B cell (primary cell): ENCODE results near the gene BCOR. TPM values are rescaled to one million over a fixed set of nuclear protein-coding genes. Genes with fewer than 3 reads are reported as not detected.
A peak's percentile ranks its signal among the peaks of the same experiment; 100 is the strongest.

Source experiments
- ATAC-seq: fragments of 200-7000 bp; cut with Tn5 transposase; one replicate; pipeline ENCODE4 v1.10.0; 2021; ENCODE audit warnings: low read depth, mild to moderate bottlenecking, moderate number of reproducible peaks, moderate library complexity
- CTCF ChIA-PET: fragments of 350-600 bp; sonication (Branson Sonifier 250); formaldehyde crosslinking; loops from one replicate; lab custom pipeline; 2021; ENCODE audit warnings: antibody characterized with exemption, inconsistent platforms; lab: Charles Lee
- POLR2A ChIA-PET: fragments of 350-600 bp; sonication (Branson Sonifier 250); formaldehyde crosslinking; loops from one replicate; lab custom pipeline; 2021; ENCODE audit warnings: antibody characterized with exemption; lab: Charles Lee
- DNase-seq: peaks from one replicate; pipeline ENCODE4 v3.0.0; 2013
- H2AFZ ChIP-seq: 2 replicates; pipeline ENCODE4 v1.6.1; 2012; ENCODE audit warnings: mild to moderate bottlenecking, low read depth, low read length; ENCODE audit not compliant: insufficient read depth, poor library complexity, severe bottlenecking
- H3K27ac ChIP-seq, 2 donors: 1 replicate in 1 of 2; 2 replicates in 1 of 2; pipeline ENCODE4 v1.5.1; 2012 to 2013; ENCODE audit warnings: low read length in 2 of 2, mild to moderate bottlenecking in 2 of 2, moderate library complexity in 1 of 2
- H3K27me3 ChIP-seq, 4 experiments: fragments of 200-600 bp in 1 of 4; sonication (generic) in 1 of 4; replicated peaks in 1 of 4; 1 replicate in 2 of 4; 2 replicates in 2 of 4; pipeline versions ENCODE4 v1.6.1 to v1.7.0; 2013 to 2016; ENCODE audit warnings: low read length in 3 of 4, mild to moderate bottlenecking in 2 of 4, mixed read lengths in 1 of 4, moderate library complexity in 1 of 4; ENCODE audit not compliant: insufficient read depth in 4 of 4, control insufficient read depth in 3 of 4; ENCODE audit errors: control extremely low read depth in 1 of 4
- H3K36me3 ChIP-seq, 2 experiments: replicated peaks in 1 of 2; 1 replicate in 1 of 2; 2 replicates in 1 of 2; pipeline versions ENCODE4 v1.6.1 to v1.7.1; 2013; ENCODE audit warnings: low read length in 1 of 2; ENCODE audit not compliant: insufficient read depth in 2 of 2, control insufficient read depth in 1 of 2; ENCODE audit errors: control extremely low read depth in 1 of 2, extremely low read depth in 1 of 2
- H3K4me1 ChIP-seq, 2 donors: fragments of 200-600 bp in 1 of 2; sonication (generic) in 1 of 2; 1 replicate in 1 of 2; 2 replicates in 1 of 2; pipeline versions ENCODE4 v1.5.1 to v1.6.1; 2013 to 2017; ENCODE audit warnings: low read length in 2 of 2; ENCODE audit not compliant: control insufficient read depth in 2 of 2, insufficient read depth in 2 of 2
- H3K4me2 ChIP-seq: replicated peaks from 2 replicates; pipeline ENCODE3; 2012; ENCODE audit warnings: mild to moderate bottlenecking, low read depth, low read length; ENCODE audit not compliant: poor library complexity, severe bottlenecking
- H3K4me3 ChIP-seq, 5 experiments: fragments of 200-600 bp in 1 of 5; sonication (generic) in 1 of 5; 1 replicate in 3 of 5; 2 replicates in 2 of 5; pipeline versions ENCODE4 v1.5.1 to v1.7.0; 2011 to 2016; ENCODE audit warnings: low read length in 4 of 5, mild to moderate bottlenecking in 4 of 5, low read depth in 2 of 5, control low read depth in 1 of 5, moderate library complexity in 1 of 5; ENCODE audit not compliant: insufficient read depth in 1 of 5; ENCODE audit errors: control extremely low read depth in 1 of 5, extremely low read depth in 1 of 5
- H3K79me2 ChIP-seq: fragments of 200-600 bp; sonication (generic); one replicate; pipeline ENCODE4 v1.6.0; 2016; ENCODE audit warnings: low read length; ENCODE audit not compliant: control insufficient read depth, insufficient read depth
- H3K9ac ChIP-seq: fragments of 200-600 bp; sonication (generic); 2 replicates; pipeline ENCODE4 v1.6.1; 2017; ENCODE audit warnings: mild to moderate bottlenecking, low read length, moderate library complexity
- H3K9me3 ChIP-seq, 3 donors: one replicate each; pipeline versions ENCODE4 v1.6.1 to v1.7.1; 2013; ENCODE audit warnings: low read length in 2 of 3; ENCODE audit not compliant: control insufficient read depth in 2 of 3, insufficient read depth in 1 of 3; ENCODE audit errors: control extremely low read depth in 1 of 3
- H4K20me1 ChIP-seq: 2 replicates; pipeline ENCODE4 v1.6.0; 2012; ENCODE audit warnings: mild to moderate bottlenecking, low read length; ENCODE audit not compliant: insufficient read depth, control insufficient read depth, poor library complexity, severe bottlenecking
- H3K27ac Mint-ChIP-seq: one replicate; pipeline ENCODE4 v1.8.0; 2021; ENCODE audit warnings: mixed read lengths
- H3K27me3 Mint-ChIP-seq: one replicate; pipeline ENCODE4 v1.8.0; 2021; ENCODE audit warnings: mixed read lengths
- H3K4me1 Mint-ChIP-seq: one replicate; pipeline ENCODE4 v1.8.0; 2021; ENCODE audit warnings: mixed read lengths
- H3K4me3 Mint-ChIP-seq: one replicate; pipeline ENCODE4 v1.8.0; 2021; ENCODE audit warnings: mixed read lengths
- H3K9me3 Mint-ChIP-seq: one replicate; pipeline ENCODE4 v1.8.0; 2022; ENCODE audit warnings: mixed read lengths; ENCODE audit not compliant: insufficient read depth
- CTCF ChIP-seq: fragments of 200-600 bp; IDR thresholded peaks from one replicate; pipeline ENCODE4 v1.8.0; 2022; ENCODE audit warnings: antibody characterized with exemption, mild to moderate bottlenecking
- EZH2 ChIP-seq: IDR thresholded peaks from 2 replicates; pipeline ENCODE4 v1.6.1; 2012; ENCODE audit warnings: borderline replicate concordance, low read depth, mild to moderate bottlenecking, moderate library complexity, low read length; ENCODE audit not compliant: insufficient read depth, poor library complexity, severe bottlenecking
- WGBS: methylation state at CpG from one replicate; pipeline ENCODE4 v1.1.5; 2013; ENCODE audit warnings: missing lambda C conversion rate; ENCODE audit not compliant: insufficient coverage; 5-methylcytosine and 5-hydroxymethylcytosine counted together
- intact Hi-C: fragments of 100-400 bp; cut with micrococcal nuclease; formaldehyde crosslinking; loops from one replicate; pipeline ENCODE4 v1.10.0; 2022
- polyA plus RNA-seq: library from polyadenylated mRNA; depleted of rRNA; stranded (reverse); fragments of >200 nt; gene quantifications from 2 replicates; pipeline ENCODE4 v1.2.3, GENCODE V29; 2012
- total RNA-seq, 2 donors: library from RNA; stranded (reverse); fragments of 120-200 nt in 1 of 2; gene quantifications; 1 replicate in 1 of 2; 2 replicates in 1 of 2; pipeline versions ENCODE4 v1.2.3 to v1.2.4, GENCODE V29; 2013 to 2022

The BCOR gene
- total and polyA plus RNA-seq, 2 donors (not counting 1 experiment from before 2014, with no cell fraction given) = 19.0 to 65.3 TPM

- Histone ChIP-seq H2AFZ (no peak overlapping the region), H3K79me2 (peaks cover 91% of the 10 kb centered on the region), H3K4me3 (no peak overlapping the region), H3K9ac (no peak overlapping the region), H3K4me1 (peaks cover 55 to 62% of the 10 kb centered on the region in 2 donors), H3K27ac (no peak overlapping the region), H3K27me3 (no peaks in the 10 kb centered on the region), H3K4me2 (no peak overlapping the region), H4K20me1 (peaks cover 93% of the 10 kb centered on the region), H3K36me3 (no peaks in the 10 kb centered on the region), H3K9me3 (no peaks in the 10 kb centered on the region)
- Mint-ChIP-seq H3K27me3 (no peaks in the 10 kb centered on the region), H3K4me3 (peak overlapping the region; percentile 78), H3K4me1 (peaks cover 65% of the 10 kb centered on the region), H3K9me3 (no peaks in the 10 kb centered on the region), H3K27ac (no peak overlapping the region)
- ATAC-seq (no peak), DNase-seq (no peak)
- no peak for TF ChIP-seq CTCF
- TF ChIP-seq EZH2 = no peak
- CTCF ChIA-PET = interaction anchor here (1.0 kb wide), 1 partner anchor 83 kb away, joined by 4 read pairs; no protein-coding TSS in a partner anchor
- intact Hi-C loops = no loop called here
- 83% methylated on average over 2 of the region's 18 CpGs for WGBS
- POLR2A ChIA-PET = interaction anchor here (0.7 kb wide), 1 partner anchor 139 kb away, joined by 5 read pairs; no protein-coding TSS in a partner anchor
Measured at GRCh38 chrX:40085102-40085551, 12.6 kb downstream of the BCOR start.

GRCh38 chrX:40084471-40085101, 13.2 kb downstream of the BCOR start:
- no peaks in the 10 kb centered on the region for H3K36me3 ChIP-seq
- Mint-ChIP-seq H3K4me1 (peaks cover 64% of the 10 kb centered on the region), H3K4me3 (peak overlapping the region; percentile 78), H3K27me3 (no peaks in the 10 kb centered on the region), H3K27ac (no peak overlapping the region), H3K9me3 (no peaks in the 10 kb centered on the region)
- H3K79me2 ChIP-seq = peaks cover 90% of the 10 kb centered on the region
- ChIA-PET CTCF (interaction anchor here (1.0 kb wide), 1 partner anchor 83 kb away, joined by 4 read pairs; no protein-coding TSS in a partner anchor), POLR2A (interaction anchor here (0.7 kb wide), 1 partner anchor 139 kb away, joined by 5 read pairs; no protein-coding TSS in a partner anchor)
- H3K27ac ChIP-seq = no peak overlapping the region
- H3K9me3 ChIP-seq = no peaks in the 10 kb centered on the region
- peaks cover 51 to 58% of the 10 kb centered on the region in 2 donors for H3K4me1 ChIP-seq
- DNase-seq = no peak
- WGBS = 100% methylated on average over 1 of the region's 11 CpGs
- H3K27me3 ChIP-seq = no peaks in the 10 kb centered on the region
- TF ChIP-seq CTCF = no peak
- TF ChIP-seq EZH2 = no peak
- intact Hi-C loops = no loop called here
- peak overlapping the region; percentile 82 for H3K4me2 ChIP-seq
- H3K4me3 ChIP-seq = peak overlapping the region in 1 of 5 experiments; percentile 35
- H3K9ac ChIP-seq = no peak overlapping the region
- no peak overlapping the region for H2AFZ ChIP-seq
- H4K20me1 ChIP-seq = peaks cover 93% of the 10 kb centered on the region
- ATAC-seq = no peak
